OCI-LY1 (cell line): ENCODE results near the gene DUSP5.

ENCODE experiments used
- CTCF ChIP-seq: fragments of 200-600 bp; sonication (generic), shearing (Covaris generic); IDR thresholded peaks from 2 replicates; pipeline ENCODE4 v1.5.1; 2017; ENCODE audit warnings: mild to moderate bottlenecking, antibody characterized with exemption, low read length, moderate library complexity, mixed read lengths
- EZH2 ChIP-seq: fragments of 200-600 bp; sonication (generic), shearing (Covaris generic); IDR thresholded peaks from 2 replicates; pipeline ENCODE4 v1.8.0; 2017; ENCODE audit warnings: borderline replicate concordance, mixed run types, mild to moderate bottlenecking, antibody characterized with exemption, low read length, moderate library complexity, mixed read lengths

- TF ChIP-seq CTCF (no peak), EZH2 (no peak)
Observed at GRCh38 chr10:110487411-110488331, 10.0 kb upstream of the DUSP5 start.
